Vagina (tissue), 2 donors: ENCODE measurements around the gene HAPSTR1. TPM values are rescaled to one million over a fixed set of nuclear protein-coding genes. Genes with fewer than 3 reads are reported as not detected.
"Not testable (repeated sequence)": the region's sequence is repeated elsewhere in the genome, so short reads cannot be mapped to it uniquely, and the experiment has no call there.

Source experiments
- DNase-seq, 2 donors: peaks; one replicate each; pipeline ENCODE4 v3.0.0-alpha.2; 2017; ENCODE audit errors: extremely low spot score in 2 of 2
- H3K27ac ChIP-seq: fragments of 200-600 bp; sonication (generic); one replicate; pipeline ENCODE4 v1.5.1; 2019
- H3K27me3 ChIP-seq: fragments of 200-600 bp; sonication (generic); one replicate; pipeline ENCODE4 v1.5.1; 2019
- H3K36me3 ChIP-seq, 2 donors: fragments of 200-600 bp; sonication (generic); one replicate each; pipeline ENCODE4 v1.5.1; 2017 to 2019
- H3K4me1 ChIP-seq: fragments of 200-600 bp; sonication (generic); one replicate; pipeline ENCODE4 v1.5.1; 2019
- H3K4me3 ChIP-seq, 2 donors: fragments of 200-600 bp; sonication (generic); 1 replicate in 1 of 2; 2 replicates in 1 of 2; pipeline ENCODE4 v1.5.1; 2016 to 2019
- H3K9me3 ChIP-seq: fragments of 200-600 bp; sonication (generic); one replicate; pipeline ENCODE4 v1.5.1; 2019
- CTCF ChIP-seq, 3 experiments: fragments of 450-650 bp in 2 of 3; fragments of 200-600 bp in 1 of 3; sonication (generic) in 1 of 3; IDR thresholded peaks; one replicate each; pipeline ENCODE4 v1.5.1; 2017 to 2019; ENCODE audit warnings: antibody characterized with exemption in 3 of 3, mild to moderate bottlenecking in 2 of 3, moderate library complexity in 2 of 3
- POLR2A ChIP-seq, 2 donors: fragments of 450-650 bp; IDR thresholded peaks; one replicate each; pipeline ENCODE4 v1.6.1; 2017; ENCODE audit warnings: antibody characterized with exemption in 2 of 2, mild to moderate bottlenecking in 2 of 2, moderate library complexity in 2 of 2
- POLR2AphosphoS5 ChIP-seq, 2 donors: sonication (generic); formaldehyde crosslinking; IDR thresholded peaks; one replicate each; pipeline ENCODE4 v1.9.0; 2017; ENCODE audit warnings: antibody characterized with exemption in 2 of 2, mild to moderate bottlenecking in 2 of 2, low read depth in 1 of 2; ENCODE audit not compliant: insufficient read depth in 1 of 2
- intact Hi-C: fragments of 100-400 bp; cut with DNase I; formaldehyde crosslinking; loops from one replicate; pipeline ENCODE4 v1.15.1; 2023
- total RNA-seq: library from RNA; depleted of rRNA; stranded (reverse); fragments of >200 nt; gene quantifications from one replicate; pipeline ENCODE4 v1.2.3, GENCODE V29; 2016

HAPSTR1 gene
- total RNA-seq, 1 donor from 2014 or later = 33.6 TPM

GRCh38 chr16:9077091-9077809 is 14.2 kb upstream of the HAPSTR1 start:
- no peaks in the 10 kb centered on the region for H3K9me3 ChIP-seq
- H3K4me3 ChIP-seq = no peak overlapping the region
- H3K27ac ChIP-seq = no peak overlapping the region
- peaks cover 8% of the 10 kb centered on the region for H3K4me1 ChIP-seq
- H3K27me3 ChIP-seq = no peaks in the 10 kb centered on the region
- TF ChIP-seq CTCF (IDR thresholded peaks at IDR 0.05) (no peak), POLR2AphosphoS5 (IDR thresholded peaks at IDR 0.05; ENCODE audit: insufficient read depth in 1 of 2, low read depth in 1 of 2) (no peak), POLR2A (IDR thresholded peaks at IDR 0.05) (no peak)
- H3K36me3 ChIP-seq = no peaks in the 10 kb centered on the region
- intact Hi-C loops = no loop called here
- DNase-seq = no peak

GRCh38 chr16:9078467-9079429 is 12.7 kb upstream of the HAPSTR1 start:
- H3K27me3 ChIP-seq, H3K27ac ChIP-seq, H3K4me1 ChIP-seq, H3K4me3 ChIP-seq, DNase-seq, H3K9me3 ChIP-seq, H3K36me3 ChIP-seq, intact Hi-C loops: not testable (repeated sequence)
- TF ChIP-seq POLR2AphosphoS5 (IDR thresholded peaks at IDR 0.05; ENCODE audit: insufficient read depth in 1 of 2, low read depth in 1 of 2) = peak in 1 of 2 donors; percentile 78

- TF ChIP-seq CTCF (IDR thresholded peaks at IDR 0.05) (no peak), POLR2AphosphoS5 (IDR thresholded peaks at IDR 0.05; ENCODE audit: insufficient read depth in 1 of 2, low read depth in 1 of 2) (no peak), POLR2A (IDR thresholded peaks at IDR 0.05) (no peak)
- H3K27ac ChIP-seq = no peak overlapping the region
- intact Hi-C loops = no loop called here
These were observed 12.0 kb upstream of the HAPSTR1 start for GRCh38 chr16:9079430-9079812.

GRCh38 chr16:9081158-9081557 is 10.3 kb upstream of the HAPSTR1 start:
- Histone ChIP-seq H3K4me3 (no peak overlapping the region), H3K36me3 (no peaks in the 10 kb centered on the region), H3K27me3 (no peaks in the 10 kb centered on the region), H3K4me1 (no peaks in the 10 kb centered on the region), H3K9me3 (no peaks in the 10 kb centered on the region), H3K27ac (no peak overlapping the region)
- no peak for TF ChIP-seq CTCF (IDR thresholded peaks at IDR 0.05)
- no peak for TF ChIP-seq POLR2AphosphoS5 (IDR thresholded peaks at IDR 0.05; ENCODE audit: insufficient read depth in 1 of 2, low read depth in 1 of 2)
- no peak for TF ChIP-seq POLR2A (IDR thresholded peaks at IDR 0.05)
- DNase-seq = no peak
- intact Hi-C loops = no loop called here

More at GRCh38 chr16:9079430-9079812, 12.0 kb upstream of the HAPSTR1 start:
- H3K4me1 ChIP-seq = no peaks in the 10 kb centered on the region
- H3K4me3 ChIP-seq = no peak overlapping the region
- DNase-seq = no peak
- no peaks in the 10 kb centered on the region for H3K27me3 ChIP-seq
- H3K36me3 ChIP-seq = no peaks in the 10 kb centered on the region
- no peaks in the 10 kb centered on the region for H3K9me3 ChIP-seq

GRCh38 chr16:9081843-9082242 is 9.6 kb upstream of the HAPSTR1 start:
- no peak for DNase-seq
- H3K9me3 ChIP-seq = no peaks in the 10 kb centered on the region
- no peak overlapping the region for H3K27ac ChIP-seq
- no peaks in the 10 kb centered on the region for H3K4me1 ChIP-seq
- no peak overlapping the region for H3K4me3 ChIP-seq
- intact Hi-C loops = no loop called here
- no peaks in the 10 kb centered on the region for H3K27me3 ChIP-seq
- no peaks in the 10 kb centered on the region for H3K36me3 ChIP-seq
- no peak for TF ChIP-seq POLR2AphosphoS5 (IDR thresholded peaks at IDR 0.05; ENCODE audit: insufficient read depth in 1 of 2, low read depth in 1 of 2)
- no peak for TF ChIP-seq POLR2A (IDR thresholded peaks at IDR 0.05)
- TF ChIP-seq CTCF (IDR thresholded peaks at IDR 0.05) = no peak
